ENCODE measurements around the gene ENOX1.
"Not testable (repeated sequence)": the region's sequence is repeated elsewhere in the genome, so short reads cannot be mapped to it uniquely, and the experiment has no call there.

Gene ENOX1

DNA sequence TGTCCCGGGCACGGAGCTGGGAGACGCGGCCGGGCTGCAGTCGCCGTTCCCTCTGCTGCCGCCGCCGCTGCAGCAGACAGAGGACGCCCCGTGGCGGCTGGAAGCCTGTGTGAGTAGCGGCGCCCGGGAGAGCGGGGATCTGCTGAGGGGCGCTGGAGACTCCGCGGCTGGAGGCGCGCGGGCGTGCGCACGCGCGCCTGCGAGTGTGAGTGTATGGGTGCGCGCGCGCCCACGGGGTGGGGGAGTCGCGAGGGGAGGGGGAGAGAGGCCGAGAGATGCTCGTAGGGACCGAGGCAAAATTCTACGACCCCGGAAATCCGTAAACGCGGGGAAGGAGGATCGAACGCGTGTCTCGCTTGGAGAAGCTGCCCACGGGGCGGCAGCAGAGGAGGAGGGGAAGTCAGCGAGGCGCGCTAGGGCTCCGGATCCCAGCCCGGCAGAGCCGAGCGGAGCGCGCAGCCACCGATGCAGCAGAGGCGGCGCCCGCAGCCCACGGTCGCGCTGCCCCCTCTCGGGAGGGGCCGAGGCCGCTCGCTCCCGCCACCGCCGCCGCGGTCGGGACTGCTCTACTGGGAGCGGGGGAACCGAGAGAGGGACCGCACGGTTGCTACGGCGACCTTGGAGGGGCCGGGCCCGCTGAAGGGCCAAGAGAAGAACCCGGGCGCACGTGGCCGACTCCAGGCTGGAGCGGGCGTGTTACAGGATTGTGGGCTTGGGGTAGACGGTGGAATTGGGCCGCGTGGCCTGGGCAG is at the start of gene ENOX1:
Gene ENOX1, minus strand, starts transcription at position 207 of the 752 bp plus-strand sequence.
- H3K4me3 ChIP-seq (ENCODE audit: low read depth, low read length) = peak within 1 kb of the TSS; percentile 73
- peak; percentile 78 for DNase-seq (ENCODE audit: low read depth)
- TF ChIP-seq CTCF (IDR thresholded peaks at IDR 0.05; ENCODE audit: insufficient read depth, low read depth, low read length, missing control alignments) = no peak

DNA sequence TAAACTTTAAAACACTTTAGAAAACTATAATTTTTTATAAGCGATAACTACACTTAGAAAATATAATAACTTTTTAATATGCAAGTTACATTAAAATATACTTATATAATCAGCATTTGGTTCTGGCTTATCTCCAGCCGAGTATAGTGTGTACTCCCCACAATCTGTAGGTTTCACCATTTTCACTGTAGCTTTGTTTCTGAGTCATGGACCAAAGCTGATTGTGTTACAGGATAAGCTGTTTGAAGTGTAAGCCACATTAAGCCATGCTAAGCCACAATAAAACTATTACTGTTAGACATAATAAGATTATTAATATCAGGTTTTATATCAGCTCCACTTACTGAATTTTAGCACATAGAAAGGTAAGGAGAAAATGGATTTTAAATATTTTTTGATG is 48.9 kb upstream of the ENOX1 start:
- TF ChIP-seq CTCF (IDR thresholded peaks at IDR 0.05; ENCODE audit: insufficient read depth, low read depth, low read length, missing control alignments) = no peak
- DNase-seq (ENCODE audit: low read depth) = no peak
- H3K4me3 ChIP-seq (ENCODE audit: low read depth, low read length) = no peak overlapping the region

DNA sequence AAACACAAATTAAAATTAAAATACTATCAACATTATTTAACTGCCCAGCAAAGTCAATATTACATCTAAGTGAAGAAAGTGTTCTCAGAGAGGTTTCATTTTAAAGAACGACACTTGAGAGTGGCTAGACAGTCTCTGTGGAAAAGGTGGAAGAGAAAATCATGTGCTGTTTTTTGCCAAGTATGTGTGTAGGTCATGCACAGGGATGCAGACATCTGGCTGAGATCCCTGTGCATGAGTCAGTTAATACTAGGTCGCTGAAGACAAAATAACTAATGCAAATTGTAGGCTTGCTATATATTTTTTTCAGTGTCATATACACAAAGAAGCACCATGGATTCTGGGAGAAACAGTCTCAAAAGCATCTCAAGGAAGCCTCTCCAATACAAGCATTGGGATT is 44.3 kb upstream of the ENOX1 start:
- no peak for TF ChIP-seq CTCF (IDR thresholded peaks at IDR 0.05; ENCODE audit: insufficient read depth, low read depth, low read length, missing control alignments)
- no peak for DNase-seq (ENCODE audit: low read depth)
- H3K4me3 ChIP-seq (ENCODE audit: low read depth, low read length) = no peak overlapping the region

DNA sequence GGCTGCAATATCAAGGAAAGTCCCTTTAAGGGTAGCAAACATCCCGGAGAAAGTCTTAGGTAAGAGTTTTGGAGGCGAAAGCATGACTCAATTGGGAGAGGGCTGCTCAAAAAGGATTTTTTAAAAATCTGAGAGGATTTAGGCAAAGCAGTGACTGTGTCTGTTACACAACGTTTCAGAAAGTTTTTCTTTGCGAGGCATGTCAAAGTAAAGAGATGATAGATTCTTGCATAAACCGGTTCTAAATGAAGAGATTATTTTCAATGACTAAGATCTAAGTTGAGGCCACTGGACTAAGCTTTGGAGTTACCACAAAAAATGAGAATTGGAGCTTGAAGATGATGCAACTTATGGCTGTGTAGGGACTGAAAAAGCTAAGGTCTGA is 43.7 kb upstream of the ENOX1 start:
- DNase-seq (ENCODE audit: low read depth) = no peak
- no peak overlapping the region for H3K4me3 ChIP-seq (ENCODE audit: low read depth, low read length)
- TF ChIP-seq CTCF (IDR thresholded peaks at IDR 0.05; ENCODE audit: insufficient read depth, low read depth, low read length, missing control alignments) = no peak

GRCh38 chr13:43824656-43825055 is 37.9 kb upstream of the ENOX1 start:
- not testable (repeated sequence) for DNase-seq (ENCODE audit: low read depth); H3K4me3 ChIP-seq (ENCODE audit: low read depth, low read length)

GRCh38 chr13:43822969-43823368 is 36.2 kb upstream of the ENOX1 start:
- TF ChIP-seq CTCF (IDR thresholded peaks at IDR 0.05; ENCODE audit: insufficient read depth, low read depth, low read length, missing control alignments) = no peak
- no peak overlapping the region for H3K4me3 ChIP-seq (ENCODE audit: low read depth, low read length)
- no peak for DNase-seq (ENCODE audit: low read depth)

- DNase-seq (ENCODE audit: low read depth) = no peak
- H3K4me3 ChIP-seq (ENCODE audit: low read depth, low read length) = no peak overlapping the region
- TF ChIP-seq CTCF (IDR thresholded peaks at IDR 0.05; ENCODE audit: insufficient read depth, low read depth, low read length, missing control alignments) = no peak
Measured at GRCh38 chr13:43816401-43816889, 29.7 kb upstream of the ENOX1 start.
